ENCODE data around the gene BCL11B.

The BCL11B gene

DNA sequence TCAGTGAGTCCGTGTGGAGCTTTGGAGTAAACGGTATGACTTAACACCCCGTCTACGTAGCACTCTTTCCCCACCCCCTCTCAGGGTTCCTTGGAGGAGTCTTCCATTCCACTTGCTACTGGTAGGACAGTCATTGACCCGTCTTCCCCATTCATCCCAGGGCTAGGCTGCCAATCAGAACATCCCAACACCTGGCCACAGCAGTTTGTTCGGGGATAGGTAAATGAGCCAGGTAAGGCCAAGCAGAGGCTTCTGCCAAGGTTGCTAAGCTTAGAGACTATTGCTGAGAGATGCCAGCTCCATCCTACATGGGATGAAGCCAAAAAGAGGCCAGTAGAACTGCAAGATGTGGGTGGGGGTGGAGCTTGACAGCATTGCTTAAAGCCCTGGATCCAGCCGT lies 130.8 kb downstream of the BCL11B start:
- no peak for DNase-seq (ENCODE audit: low read depth in 2 of 3, low spot score in 1 of 3)

DNA sequence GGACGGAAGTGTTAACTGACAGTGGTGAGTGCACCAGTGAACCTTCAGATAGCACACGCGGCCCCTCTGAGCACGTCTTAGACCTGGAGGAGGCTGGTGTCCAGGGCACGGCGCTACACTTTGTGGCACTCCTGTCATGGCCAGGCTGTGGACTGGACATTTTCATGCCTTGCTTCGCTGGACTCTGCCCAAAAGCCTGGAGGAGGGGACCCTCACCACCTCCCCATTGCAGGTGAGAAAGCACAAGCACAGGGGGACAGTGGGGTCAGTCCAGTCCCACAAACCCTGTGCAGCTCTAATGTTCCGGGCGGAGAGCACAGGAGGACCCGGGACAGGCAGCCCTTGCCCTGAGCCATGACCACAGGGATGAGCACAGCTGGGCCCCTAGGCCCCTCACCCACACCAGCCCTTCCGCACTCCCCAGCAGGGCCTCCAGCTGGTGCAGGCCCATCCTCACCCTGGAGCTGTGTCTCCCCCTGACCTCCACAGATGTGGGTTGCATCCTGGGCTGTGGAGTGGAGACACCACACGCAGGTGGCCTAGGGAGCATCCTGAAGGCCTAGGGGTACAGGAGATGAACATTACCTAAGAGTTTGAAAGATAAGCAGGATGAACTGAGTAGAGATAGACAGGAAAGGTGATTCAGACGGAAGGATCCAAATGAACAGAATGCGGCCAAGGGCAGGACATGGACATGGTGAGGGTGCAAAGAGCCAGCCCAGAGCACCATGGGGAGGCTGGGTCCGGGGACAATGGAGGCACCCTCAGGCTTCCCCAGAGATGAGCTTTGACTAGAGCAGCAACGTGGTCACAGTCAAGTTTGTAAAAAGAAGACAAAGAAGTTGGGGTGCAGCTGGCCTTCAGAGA lies 132.8 kb downstream of the BCL11B start:
- DNase-seq (ENCODE audit: low read depth in 2 of 3, low spot score in 1 of 3) = no peak

- no peak for DNase-seq (ENCODE audit: low read depth in 2 of 3, low spot score in 1 of 3)
Observed at GRCh38 chr14:99137913-99138571, 134.0 kb downstream of the BCL11B start.

- no peak for DNase-seq (ENCODE audit: low read depth in 2 of 3, low spot score in 1 of 3)
Observed at GRCh38 chr14:99137001-99137700, 134.8 kb downstream of the BCL11B start.

GRCh38 chr14:99136401-99136800 lies 135.6 kb downstream of the BCL11B start:
- no peak for DNase-seq (ENCODE audit: low read depth in 2 of 3, low spot score in 1 of 3)

- no peak for DNase-seq (ENCODE audit: low read depth in 2 of 3, low spot score in 1 of 3)
Observed at GRCh38 chr14:99136047-99136400, 136.0 kb downstream of the BCL11B start.

DNA sequence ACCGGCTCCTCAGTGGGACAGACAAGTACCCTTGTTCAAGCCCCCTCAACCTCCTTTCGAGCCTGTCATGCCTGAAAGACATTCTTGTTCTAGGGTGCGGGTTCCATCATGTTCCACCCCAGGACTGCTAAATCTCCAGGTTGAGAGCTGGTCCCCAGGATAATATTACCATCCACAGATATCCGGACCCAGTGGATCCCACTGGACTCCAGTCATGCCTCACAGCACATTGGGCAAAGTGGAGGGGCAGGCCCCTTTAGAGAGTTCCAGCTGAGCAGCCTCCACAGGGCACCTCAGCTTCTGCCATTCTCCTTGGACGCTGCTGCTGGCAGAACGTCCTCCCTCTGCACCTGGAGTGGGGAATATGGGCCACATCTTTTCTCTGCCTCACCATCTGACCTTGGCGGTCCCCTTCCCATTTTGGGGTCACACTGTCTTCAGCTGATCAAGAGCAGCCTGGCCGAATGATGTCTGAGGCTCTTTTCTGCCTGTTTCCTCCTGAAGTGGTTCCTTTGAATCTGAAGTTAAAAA lies 137.4 kb downstream of the BCL11B start:
- DNase-seq (ENCODE audit: low read depth in 2 of 3, low spot score in 1 of 3) = no peak

GRCh38 chr14:99133636-99134515 lies 138.1 kb downstream of the BCL11B start:
- DNase-seq (ENCODE audit: low read depth in 2 of 3, low spot score in 1 of 3) = no peak

GRCh38 chr14:99132821-99133635 lies 139.0 kb downstream of the BCL11B start:
- no peak for DNase-seq (ENCODE audit: low read depth in 2 of 3, low spot score in 1 of 3)

GRCh38 chr14:99131632-99132271 lies 140.2 kb downstream of the BCL11B start:
- no peak for DNase-seq (ENCODE audit: low read depth in 2 of 3, low spot score in 1 of 3)

GRCh38 chr14:99129998-99130397 lies 142.0 kb downstream of the BCL11B start:
- no peak for DNase-seq (ENCODE audit: low read depth in 2 of 3, low spot score in 1 of 3)

GRCh38 chr14:99129211-99129696 lies 142.7 kb downstream of the BCL11B start:
- DNase-seq (ENCODE audit: low read depth in 2 of 3, low spot score in 1 of 3) = no peak

GRCh38 chr14:99128185-99128584 lies 143.8 kb downstream of the BCL11B start:
- no peak for DNase-seq (ENCODE audit: low read depth in 2 of 3, low spot score in 1 of 3)

- no peak for DNase-seq (ENCODE audit: low read depth in 2 of 3, low spot score in 1 of 3)
Observed at GRCh38 chr14:99127651-99128167, 144.3 kb downstream of the BCL11B start.

GRCh38 chr14:99125616-99126431 lies 146.2 kb downstream of the BCL11B start:
- DNase-seq (ENCODE audit: low read depth in 2 of 3, low spot score in 1 of 3) = no peak

DNA sequence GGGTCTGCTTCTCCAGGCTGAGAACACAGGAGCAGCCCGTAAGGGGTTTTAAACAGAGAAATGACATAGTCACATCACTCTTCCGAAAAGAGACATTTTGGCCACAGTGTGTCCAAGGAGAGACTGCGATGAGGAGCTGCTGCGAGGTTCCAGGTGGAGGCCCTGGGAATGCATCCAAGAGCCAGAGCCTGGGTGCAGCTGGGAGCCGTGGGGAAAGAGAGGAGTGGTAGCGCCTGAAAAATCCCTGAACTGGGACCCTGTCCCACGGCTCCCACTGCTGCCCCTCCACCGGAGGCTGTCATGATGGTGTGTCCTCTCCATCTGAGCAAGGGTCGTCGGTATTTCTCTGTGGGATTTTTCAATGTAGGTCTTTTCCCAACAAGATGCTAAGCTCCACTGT lies 146.9 kb downstream of the BCL11B start:
- no peak for DNase-seq (ENCODE audit: low read depth in 2 of 3, low spot score in 1 of 3)

DNA sequence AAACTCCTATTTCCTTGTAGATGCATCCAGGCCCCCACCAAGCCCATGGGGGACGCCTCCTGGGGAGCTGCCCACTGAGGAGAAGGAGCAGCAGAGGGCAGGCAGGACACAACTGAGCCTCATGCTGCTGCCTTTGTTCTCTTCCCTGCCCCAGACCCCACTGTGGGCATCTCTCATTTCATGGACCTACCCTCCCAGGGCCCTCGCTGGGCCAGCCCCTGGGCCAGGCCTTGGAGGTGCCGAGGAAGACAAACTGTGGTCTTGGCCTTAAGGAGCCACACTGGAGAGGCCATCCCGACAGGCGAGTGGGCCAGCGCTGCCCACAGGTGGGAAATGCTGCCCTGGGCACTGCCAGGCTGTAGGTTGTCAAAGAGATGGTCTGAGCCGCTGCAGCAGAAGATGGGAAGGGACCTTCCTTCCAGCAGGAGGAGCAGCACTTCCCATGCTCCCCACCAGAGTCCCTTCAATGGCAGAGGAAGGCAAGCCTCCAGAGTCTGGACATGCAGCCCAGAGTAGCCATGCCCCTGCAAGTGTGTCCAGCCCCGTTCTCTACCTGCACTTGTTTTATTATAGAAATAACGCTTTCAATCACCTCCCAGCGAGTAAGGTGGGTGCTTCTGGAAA lies 147.4 kb downstream of the BCL11B start:
- no peak for DNase-seq (ENCODE audit: low read depth in 2 of 3, low spot score in 1 of 3)
